HTERT RPE-1 (cell line): ENCODE results near the gene FOLH1.
"Not testable (repeated sequence)": the region's sequence is repeated elsewhere in the genome, so short reads cannot be mapped to it uniquely, and the experiment has no call there.

Experiments
- in situ Hi-C: fragments of 300-500 bp; cut with MboI; formaldehyde crosslinking; loops from 4 replicates; pipeline ENCODE4 v1.14.3; 2020; ENCODE audit warnings: low sequenced_read_pairs

FOLH1 gene

GRCh38 chr11:49208006-49208721 lies at the start of gene FOLH1:
TSS of gene FOLH1 (minus strand) at chr11:49208602. CDS start at chr11:49208409, 193 bp downstream.
- in situ Hi-C loops: no loop called here

- in situ Hi-C loops: not testable (repeated sequence)
Observed at GRCh38 chr11:49255148-49255547, 46.7 kb upstream of the FOLH1 start.

- in situ Hi-C loops: not testable (repeated sequence)
Observed at GRCh38 chr11:49251212-49251611, 42.8 kb upstream of the FOLH1 start.

- in situ Hi-C loops: not testable (repeated sequence)
Observed at GRCh38 chr11:49250398-49251115, 42.2 kb upstream of the FOLH1 start.

GRCh38 chr11:49249363-49249762 lies 41.0 kb upstream of the FOLH1 start:
- in situ Hi-C loops: not testable (repeated sequence)

- in situ Hi-C loops: not testable (repeated sequence)
Observed at GRCh38 chr11:49233685-49234084, 25.3 kb upstream of the FOLH1 start.

GRCh38 chr11:49233019-49233418 lies 24.6 kb upstream of the FOLH1 start:
- in situ Hi-C loops: not testable (repeated sequence)

- in situ Hi-C loops: not testable (repeated sequence)
Observed at GRCh38 chr11:49231725-49232124, 23.3 kb upstream of the FOLH1 start.

- in situ Hi-C loops: not testable (repeated sequence)
Observed at GRCh38 chr11:49230534-49230933, 22.1 kb upstream of the FOLH1 start.

- in situ Hi-C loops: not testable (repeated sequence)
Observed at GRCh38 chr11:49230001-49230400, 21.6 kb upstream of the FOLH1 start.

- in situ Hi-C loops: not testable (repeated sequence)
Observed at GRCh38 chr11:49229136-49229535, 20.7 kb upstream of the FOLH1 start.

GRCh38 chr11:49225255-49225785 lies 16.9 kb upstream of the FOLH1 start:
- in situ Hi-C loops: not testable (repeated sequence)

GRCh38 chr11:49221112-49221511 lies 12.7 kb upstream of the FOLH1 start:
- in situ Hi-C loops: no loop called here

- in situ Hi-C loops: no loop called here
Observed at GRCh38 chr11:49213026-49213560, 4.7 kb upstream of the FOLH1 start.

GRCh38 chr11:49206999-49207398 lies 1.4 kb downstream of the FOLH1 start:
- in situ Hi-C loops: not testable (repeated sequence)

- in situ Hi-C loops: no loop called here
Observed at GRCh38 chr11:49202287-49202976, 6.0 kb downstream of the FOLH1 start.

- in situ Hi-C loops: not testable (repeated sequence)
Observed at GRCh38 chr11:49196775-49197174, 11.6 kb downstream of the FOLH1 start.

- in situ Hi-C loops: not testable (repeated sequence)
Observed at GRCh38 chr11:49196002-49196401, 12.4 kb downstream of the FOLH1 start.

GRCh38 chr11:49190287-49190686 lies 18.1 kb downstream of the FOLH1 start:
- in situ Hi-C loops: not testable (repeated sequence)

- in situ Hi-C loops: not testable (repeated sequence)
Observed at GRCh38 chr11:49186225-49186624, 22.2 kb downstream of the FOLH1 start.

GRCh38 chr11:49185597-49185996 lies 22.8 kb downstream of the FOLH1 start:
- in situ Hi-C loops: not testable (repeated sequence)
